SK-N-MC (cell line): ENCODE measurements around the gene ITPR2.
"Not testable (repeated sequence)": the region's sequence is repeated elsewhere in the genome, so short reads cannot be mapped to it uniquely, and the experiment has no call there.

ENCODE experiments used
- DNase-seq: peaks from one replicate; pipeline ENCODE4 v3.0.0-alpha.2; 2011; ENCODE audit warnings: low read depth, low spot score
- H3K27ac ChIP-seq: fragments of 200-600 bp; sonication (generic); 2 replicates; pipeline ENCODE4 v1.5.1; 2016; ENCODE audit warnings: mixed run types
- H3K36me3 ChIP-seq: fragments of 200-600 bp; sonication (generic); 2 replicates; pipeline ENCODE4 v1.6.1; 2017; ENCODE audit warnings: antibody characterized with exemption, low read length, mixed read lengths; ENCODE audit not compliant: insufficient read depth
- H3K4me3 ChIP-seq: fragments of 200-600 bp; sonication (generic); 2 replicates; pipeline ENCODE4 v1.5.1; 2016
- H3K9ac ChIP-seq: fragments of 200-600 bp; sonication (generic); 2 replicates; pipeline ENCODE4 v1.8.0; 2017; ENCODE audit warnings: mixed run types, mixed read lengths; ENCODE audit not compliant: insufficient read length
- H3K9me3 ChIP-seq: fragments of 200-600 bp; sonication (generic); 2 replicates; pipeline ENCODE4 v1.6.1; 2017; ENCODE audit warnings: low read depth, mild to moderate bottlenecking, antibody characterized with exemption, low read length, moderate library complexity, mixed read lengths
- EZH2 ChIP-seq: fragments of 200-600 bp; sonication (generic); IDR thresholded peaks from one replicate; pipeline ENCODE4 v1.6.1; 2017; ENCODE audit warnings: antibody characterized with exemption
- FOXP2 ChIP-seq: optimal IDR thresholded peaks from 2 replicates; pipeline ENCODE3; 2011; ENCODE audit warnings: mild to moderate bottlenecking, moderate library complexity; ENCODE audit not compliant: insufficient read depth; ENCODE audit errors: extremely low read length, control extremely low read depth
- POLR2AphosphoS5 ChIP-seq: IDR thresholded peaks from 2 replicates; pipeline ENCODE4 v1.6.1; 2012; ENCODE audit warnings: mild to moderate bottlenecking, low read depth, low read length, borderline replicate concordance

ITPR2 gene

GRCh38 chr12:26434299-26435068 is 398.5 kb downstream of the ITPR2 start:
- Histone ChIP-seq H3K4me3 (no peak overlapping the region), H3K9me3 (no peaks in the 10 kb centered on the region), H3K9ac (no peak overlapping the region), H3K27ac (no peak overlapping the region), H3K36me3 (no peaks in the 10 kb centered on the region)
- TF ChIP-seq FOXP2 (no peak), POLR2AphosphoS5 (no peak), EZH2 (no peak)
- DNase-seq, result no peak

GRCh38 chr12:26433701-26434100 is 399.3 kb downstream of the ITPR2 start:
- not testable (repeated sequence) for H3K9ac ChIP-seq, H3K36me3 ChIP-seq, H3K9me3 ChIP-seq, DNase-seq, H3K27ac ChIP-seq, H3K4me3 ChIP-seq

- no peak for TF ChIP-seq EZH2
- TF ChIP-seq POLR2AphosphoS5, result no peak
- no peak for TF ChIP-seq FOXP2
- DNase-seq, result no peak
- H3K9me3 ChIP-seq, result no peaks in the 10 kb centered on the region
- no peak overlapping the region for H3K27ac ChIP-seq
- no peak overlapping the region for H3K4me3 ChIP-seq
- H3K36me3 ChIP-seq, result no peaks in the 10 kb centered on the region
- H3K9ac ChIP-seq, result no peak overlapping the region
Measured at GRCh38 chr12:26431211-26431610, 401.8 kb downstream of the ITPR2 start.

- not testable (repeated sequence) for H3K27ac ChIP-seq, DNase-seq
Measured at GRCh38 chr12:26430596-26430995, 402.4 kb downstream of the ITPR2 start.

GRCh38 chr12:26429070-26429691 is 403.8 kb downstream of the ITPR2 start:
- DNase-seq, result no peak
- Histone ChIP-seq H3K9me3 (no peaks in the 10 kb centered on the region), H3K4me3 (no peak overlapping the region)

More at GRCh38 chr12:26430596-26430995, 402.4 kb downstream of the ITPR2 start:
- not testable (repeated sequence) for H3K4me3 ChIP-seq, H3K9me3 ChIP-seq, H3K36me3 ChIP-seq, H3K9ac ChIP-seq

GRCh38 chr12:26428420-26428819 is 404.6 kb downstream of the ITPR2 start:
- no peak overlapping the region for H3K27ac ChIP-seq
- no peak for DNase-seq
- H3K36me3 ChIP-seq, result no peaks in the 10 kb centered on the region
- TF ChIP-seq EZH2, result no peak
- no peak for TF ChIP-seq POLR2AphosphoS5
- TF ChIP-seq FOXP2, result no peak
- H3K9me3 ChIP-seq, result no peaks in the 10 kb centered on the region
- H3K4me3 ChIP-seq, result no peak overlapping the region
- no peak overlapping the region for H3K9ac ChIP-seq

More at GRCh38 chr12:26429070-26429691, 403.8 kb downstream of the ITPR2 start:
- no peak for TF ChIP-seq FOXP2
- TF ChIP-seq EZH2, result no peak
- no peak for TF ChIP-seq POLR2AphosphoS5
- Histone ChIP-seq H3K36me3 (no peaks in the 10 kb centered on the region), H3K27ac (no peak overlapping the region), H3K9ac (no peak overlapping the region)

- TF ChIP-seq EZH2 (no peak), POLR2AphosphoS5 (no peak), FOXP2 (no peak)
- H3K36me3 ChIP-seq, result no peaks in the 10 kb centered on the region
- no peak overlapping the region for H3K4me3 ChIP-seq
- no peak for DNase-seq
- no peak overlapping the region for H3K9ac ChIP-seq
- no peak overlapping the region for H3K27ac ChIP-seq
- H3K9me3 ChIP-seq, result no peaks in the 10 kb centered on the region
Measured at GRCh38 chr12:26426652-26427051, 406.3 kb downstream of the ITPR2 start.

- H3K36me3 ChIP-seq, result no peaks in the 10 kb centered on the region
- no peak overlapping the region for H3K9ac ChIP-seq
- no peaks in the 10 kb centered on the region for H3K9me3 ChIP-seq
- H3K27ac ChIP-seq, result no peak overlapping the region
- no peak for TF ChIP-seq EZH2
- TF ChIP-seq FOXP2, result no peak
- TF ChIP-seq POLR2AphosphoS5, result no peak
- DNase-seq, result no peak
- no peak overlapping the region for H3K4me3 ChIP-seq
Measured at GRCh38 chr12:26425587-26426260, 407.3 kb downstream of the ITPR2 start.

GRCh38 chr12:26422839-26423398 is 410.1 kb downstream of the ITPR2 start:
- Histone ChIP-seq H3K4me3 (no peak overlapping the region), H3K36me3 (no peaks in the 10 kb centered on the region), H3K9ac (no peak overlapping the region), H3K9me3 (no peaks in the 10 kb centered on the region), H3K27ac (no peak overlapping the region)
- TF ChIP-seq POLR2AphosphoS5 (no peak), FOXP2 (no peak), EZH2 (no peak)
- no peak for DNase-seq
